B cell (primary cell): ENCODE measurements around the gene VIPAS39.
"Not testable (repeated sequence)": the region's sequence is repeated elsewhere in the genome, so short reads cannot be mapped to it uniquely, and the experiment has no call there.

Experiments
- CTCF ChIP-seq: fragments of 200-600 bp; IDR thresholded peaks from one replicate; pipeline ENCODE4 v1.8.0; 2022; ENCODE audit warnings: antibody characterized with exemption, mild to moderate bottlenecking
- EZH2 ChIP-seq: IDR thresholded peaks from 2 replicates; pipeline ENCODE4 v1.6.1; 2012; ENCODE audit warnings: borderline replicate concordance, low read depth, mild to moderate bottlenecking, moderate library complexity, low read length; ENCODE audit not compliant: insufficient read depth, poor library complexity, severe bottlenecking

- TF ChIP-seq CTCF, EZH2: not testable (repeated sequence)
These were observed 41.3 kb downstream of the VIPAS39 start for GRCh38 chr14:77416098-77416497.
